DND-41 (cell line): ENCODE results near the gene PARL.
A peak's percentile ranks its signal among the peaks of the same experiment; 100 is the strongest.

ENCODE experiments used
- ATAC-seq: fragments of 200-7000 bp; cut with Tn5 transposase; 3 replicates; pipeline ENCODE4 v1.9.1; 2021; ENCODE audit warnings: low read depth; ENCODE audit not compliant: insufficient read depth
- DNase-seq: peaks from one replicate; pipeline ENCODE4 v3.0.0-alpha.2; 2020
- H2AFZ ChIP-seq: 2 replicates; pipeline ENCODE4 v1.6.0; 2012; ENCODE audit warnings: low read depth, low read length
- H3K27ac ChIP-seq: 2 replicates; pipeline ENCODE4 v1.5.1; 2012; ENCODE audit warnings: low read length, inconsistent platforms
- H3K27me3 ChIP-seq: fragments of 200-600 bp; sonication (generic); 2 replicates; pipeline ENCODE4 v1.6.0; 2012; ENCODE audit warnings: low read length, mild to moderate bottlenecking, inconsistent platforms; ENCODE audit not compliant: insufficient read depth, poor library complexity
- H3K36me3 ChIP-seq: 2 replicates; pipeline ENCODE4 v1.5.1; 2012; ENCODE audit warnings: low read length, inconsistent platforms; ENCODE audit not compliant: insufficient read depth
- H3K4me1 ChIP-seq: 2 replicates; pipeline ENCODE4 v1.5.1; 2012; ENCODE audit warnings: mild to moderate bottlenecking, low read length; ENCODE audit not compliant: insufficient read depth
- H3K4me2 ChIP-seq: 2 replicates; pipeline ENCODE4 v1.6.0; 2012; ENCODE audit warnings: mild to moderate bottlenecking, moderate library complexity, low read length, inconsistent platforms; ENCODE audit not compliant: insufficient read depth
- H3K4me3 ChIP-seq, 2 experiments: fragments of 200-600 bp in 1 of 2; shearing (Covaris generic) in 1 of 2; 2 replicates each; pipeline ENCODE4 v1.5.1; 2012 to 2016; ENCODE audit warnings: inconsistent platforms in 2 of 2, low read length in 2 of 2, mild to moderate bottlenecking in 2 of 2, low read depth in 1 of 2, moderate library complexity in 1 of 2
- H3K79me2 ChIP-seq: 2 replicates; pipeline ENCODE4 v1.6.0; 2012; ENCODE audit warnings: low read length, inconsistent platforms; ENCODE audit not compliant: insufficient read depth
- H3K9ac ChIP-seq: 2 replicates; pipeline ENCODE4 v1.6.0; 2012; ENCODE audit warnings: low read depth, mild to moderate bottlenecking, inconsistent platforms, low read length, moderate library complexity
- H3K9me3 ChIP-seq: 2 replicates; pipeline ENCODE4 v1.5.1; 2012; ENCODE audit warnings: low read length, moderate library complexity, mild to moderate bottlenecking, inconsistent platforms; ENCODE audit not compliant: insufficient read depth, severe bottlenecking
- H4K20me1 ChIP-seq: 2 replicates; pipeline ENCODE4 v1.6.0; 2012; ENCODE audit warnings: low read length; ENCODE audit not compliant: insufficient read depth
- EZH2 ChIP-seq: IDR thresholded peaks from 3 replicates; pipeline ENCODE4 v1.6.1; 2012; ENCODE audit warnings: borderline replicate concordance, low read depth, mild to moderate bottlenecking, moderate library complexity, low read length, inconsistent platforms; ENCODE audit not compliant: severe bottlenecking
- TF ChIP-seq, protein P1 (sequence below): IDR thresholded peaks from 2 replicates; pipeline ENCODE4 v1.5.1; 2012; ENCODE audit warnings: borderline replicate concordance, low read length, moderate library complexity, mild to moderate bottlenecking; ENCODE audit not compliant: poor library complexity, severe bottlenecking; ENCODE audit errors: extremely low read depth

The PARL gene

GRCh38 chr3:183883291-183884096 is 1.2 kb downstream of the PARL start:
- Histone ChIP-seq H3K4me3 (peak overlapping the region; percentile 97), H4K20me1 (peaks cover 2% of the 10 kb centered on the region; the same call in 1 of the 2 replicates), H3K36me3 (no peaks in the 10 kb centered on the region), H3K79me2 (peaks cover 58% of the 10 kb centered on the region), H3K27ac (peak overlapping the region; percentile 83), H2AFZ (peak overlapping the region; percentile 79), H3K27me3 (no peaks in the 10 kb centered on the region), H3K4me1 (peaks cover 27% of the 10 kb centered on the region), H3K4me2 (peak overlapping the region; percentile 77), H3K9me3 (no peaks in the 10 kb centered on the region), H3K9ac (peak overlapping the region; percentile 92)
- TF ChIP-seq EZH2 = no peak
- TF ChIP-seq, protein P1, sequence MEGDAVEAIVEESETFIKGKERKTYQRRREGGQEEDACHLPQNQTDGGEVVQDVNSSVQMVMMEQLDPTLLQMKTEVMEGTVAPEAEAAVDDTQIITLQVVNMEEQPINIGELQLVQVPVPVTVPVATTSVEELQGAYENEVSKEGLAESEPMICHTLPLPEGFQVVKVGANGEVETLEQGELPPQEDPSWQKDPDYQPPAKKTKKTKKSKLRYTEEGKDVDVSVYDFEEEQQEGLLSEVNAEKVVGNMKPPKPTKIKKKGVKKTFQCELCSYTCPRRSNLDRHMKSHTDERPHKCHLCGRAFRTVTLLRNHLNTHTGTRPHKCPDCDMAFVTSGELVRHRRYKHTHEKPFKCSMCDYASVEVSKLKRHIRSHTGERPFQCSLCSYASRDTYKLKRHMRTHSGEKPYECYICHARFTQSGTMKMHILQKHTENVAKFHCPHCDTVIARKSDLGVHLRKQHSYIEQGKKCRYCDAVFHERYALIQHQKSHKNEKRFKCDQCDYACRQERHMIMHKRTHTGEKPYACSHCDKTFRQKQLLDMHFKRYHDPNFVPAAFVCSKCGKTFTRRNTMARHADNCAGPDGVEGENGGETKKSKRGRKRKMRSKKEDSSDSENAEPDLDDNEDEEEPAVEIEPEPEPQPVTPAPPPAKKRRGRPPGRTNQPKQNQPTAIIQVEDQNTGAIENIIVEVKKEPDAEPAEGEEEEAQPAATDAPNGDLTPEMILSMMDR = no peak
- ATAC-seq (no peak), DNase-seq (no peak)

DNA sequence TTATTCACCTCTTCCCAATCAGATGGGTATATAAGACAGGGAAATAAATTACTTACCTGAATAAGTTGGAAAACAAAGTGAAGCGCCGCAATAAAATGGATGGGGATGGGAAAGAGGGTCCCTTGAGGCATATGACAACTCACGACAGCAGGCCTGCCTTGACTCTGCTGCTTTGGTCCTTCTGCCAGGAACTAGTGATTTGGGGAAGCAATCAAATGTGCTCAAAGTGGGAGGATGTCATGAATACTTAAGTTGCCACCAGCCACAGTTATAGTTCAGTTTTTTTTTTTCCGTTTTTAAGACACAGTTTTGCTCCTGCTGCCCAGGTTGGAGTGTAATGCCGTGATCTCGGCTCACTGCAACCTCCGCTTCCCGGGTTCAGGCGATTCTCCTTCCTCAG is 4.6 kb downstream of the PARL start:
- Histone ChIP-seq H3K27me3 (no peaks in the 10 kb centered on the region), H3K27ac (no peak overlapping the region), H4K20me1 (peaks cover 16% of the 10 kb centered on the region; the same call in 1 of the 2 replicates), H3K79me2 (peaks cover 86% of the 10 kb centered on the region), H3K4me1 (peaks cover 23% of the 10 kb centered on the region), H3K9me3 (no peaks in the 10 kb centered on the region), H2AFZ (no peak overlapping the region), H3K36me3 (peaks cover 9% of the 10 kb centered on the region), H3K9ac (no peak overlapping the region), H3K4me3 (no peak overlapping the region), H3K4me2 (no peak overlapping the region)
- DNase-seq = no peak
- ATAC-seq = no peak
- TF ChIP-seq EZH2 = no peak
- TF ChIP-seq, protein P1 = no peak

GRCh38 chr3:183879243-183879642 is 5.4 kb downstream of the PARL start:
- peaks cover 13% of the 10 kb centered on the region for H3K36me3 ChIP-seq
- H3K9ac ChIP-seq = no peak overlapping the region
- H3K27ac ChIP-seq = no peak overlapping the region
- H4K20me1 ChIP-seq = peaks cover 23% of the 10 kb centered on the region; the same call in 1 of the 2 replicates
- no peaks in the 10 kb centered on the region for H3K9me3 ChIP-seq
- ATAC-seq (no peak), DNase-seq (no peak)
- H2AFZ ChIP-seq = no peak overlapping the region
- H3K4me3 ChIP-seq = no peak overlapping the region
- TF ChIP-seq EZH2 = no peak
- TF ChIP-seq, protein P1 = no peak
- H3K27me3 ChIP-seq = no peaks in the 10 kb centered on the region
- peaks cover 20% of the 10 kb centered on the region for H3K4me1 ChIP-seq
- H3K4me2 ChIP-seq = no peak overlapping the region
- H3K79me2 ChIP-seq = peaks cover 90% of the 10 kb centered on the region
